HEK293T (cell line): ENCODE measurements around the gene ENDOU.

ENCODE experiments used
- BHLHE40 ChIP-seq: fragments of 450-650 bp; IDR thresholded peaks from 2 replicates; pipeline ENCODE4 v1.6.1; 2016; ENCODE audit warnings: mild to moderate bottlenecking, moderate library complexity, borderline replicate concordance
- CTBP1 ChIP-seq: fragments of 450-650 bp; IDR thresholded peaks from 2 replicates; pipeline ENCODE4 v1.6.1; 2016; ENCODE audit warnings: borderline replicate concordance
- ELF4 ChIP-seq: fragments of 450-650 bp; IDR thresholded peaks from 2 replicates; pipeline ENCODE4 v1.6.1; 2017; ENCODE audit warnings: antibody characterized with exemption
- LEF1 ChIP-seq: fragments of 450-650 bp; IDR thresholded peaks from 2 replicates; pipeline ENCODE4 v1.6.1; 2017; ENCODE audit warnings: mild to moderate bottlenecking, borderline replicate concordance
- SP1 ChIP-seq: fragments of 450-650 bp; IDR thresholded peaks from 2 replicates; pipeline ENCODE4 v1.6.1; 2017
- TARDBP ChIP-seq: fragments of 450-650 bp; IDR thresholded peaks from 2 replicates; pipeline ENCODE4 v1.6.1; 2016
- TF ChIP-seq, protein P1 (sequence below): fragments of 450-650 bp; IDR thresholded peaks from 2 replicates; pipeline ENCODE4 v1.6.1; 2016

DNA sequence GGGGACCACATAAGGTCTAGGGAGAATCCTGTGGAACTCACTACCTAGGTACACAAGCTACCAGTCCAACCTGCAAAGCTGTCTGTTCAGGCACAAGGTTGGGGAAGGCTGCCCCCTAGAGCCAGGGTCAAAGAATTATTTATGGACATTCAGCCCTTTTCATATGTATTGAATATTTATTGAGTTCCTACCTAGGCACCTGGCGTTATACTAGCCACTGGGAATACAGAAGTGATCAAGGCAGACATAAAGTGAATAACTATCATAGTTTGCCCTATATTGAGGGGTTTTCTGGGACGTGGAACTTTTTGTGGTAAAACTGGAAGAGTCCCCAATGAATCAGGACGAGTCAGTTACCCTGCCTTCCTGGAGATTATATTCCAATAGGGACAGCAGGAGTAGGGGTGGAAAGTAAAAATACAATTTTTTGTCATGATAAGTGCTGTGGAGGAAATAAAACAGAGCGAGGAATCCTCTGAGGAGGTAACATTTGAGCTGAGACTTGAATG is 42.0 kb upstream of the ENDOU start:
- TF ChIP-seq LEF1 (no peak), BHLHE40 (no peak), SP1 (no peak), ELF4 (no peak), CTBP1 (no peak), TARDBP (no peak)
- TF ChIP-seq, protein P1, sequence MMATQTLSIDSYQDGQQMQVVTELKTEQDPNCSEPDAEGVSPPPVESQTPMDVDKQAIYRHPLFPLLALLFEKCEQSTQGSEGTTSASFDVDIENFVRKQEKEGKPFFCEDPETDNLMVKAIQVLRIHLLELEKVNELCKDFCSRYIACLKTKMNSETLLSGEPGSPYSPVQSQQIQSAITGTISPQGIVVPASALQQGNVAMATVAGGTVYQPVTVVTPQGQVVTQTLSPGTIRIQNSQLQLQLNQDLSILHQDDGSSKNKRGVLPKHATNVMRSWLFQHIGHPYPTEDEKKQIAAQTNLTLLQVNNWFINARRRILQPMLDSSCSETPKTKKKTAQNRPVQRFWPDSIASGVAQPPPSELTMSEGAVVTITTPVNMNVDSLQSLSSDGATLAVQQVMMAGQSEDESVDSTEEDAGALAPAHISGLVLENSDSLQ = no peak
